Stomach (tissue), 4 donors: ENCODE measurements around the gene ATP2A2.
A peak's percentile ranks its signal among the peaks of the same experiment; 100 is the strongest.

Experiments used
- POLR2A ChIP-seq, 4 donors: fragments of 450-650 bp; IDR thresholded peaks; one replicate each; pipeline ENCODE4 v1.6.1; 2016; ENCODE audit warnings: antibody characterized with exemption in 4 of 4, control low read depth in 2 of 4, mild to moderate bottlenecking in 1 of 4, moderate library complexity in 1 of 4
- TF ChIP-seq, protein P1 (sequence below), 7 experiments: fragments of 450-650 bp in 4 of 7; fragments of 200-600 bp in 3 of 7; sonication (generic) in 3 of 7; IDR thresholded peaks; one replicate each; pipeline ENCODE4 v1.5.1; 2016 to 2019; ENCODE audit warnings: antibody characterized with exemption in 7 of 7, control low read depth in 2 of 7, mild to moderate bottlenecking in 1 of 7

- TF ChIP-seq POLR2A (IDR thresholded peaks at IDR 0.05): no peak
- TF ChIP-seq, protein P1, sequence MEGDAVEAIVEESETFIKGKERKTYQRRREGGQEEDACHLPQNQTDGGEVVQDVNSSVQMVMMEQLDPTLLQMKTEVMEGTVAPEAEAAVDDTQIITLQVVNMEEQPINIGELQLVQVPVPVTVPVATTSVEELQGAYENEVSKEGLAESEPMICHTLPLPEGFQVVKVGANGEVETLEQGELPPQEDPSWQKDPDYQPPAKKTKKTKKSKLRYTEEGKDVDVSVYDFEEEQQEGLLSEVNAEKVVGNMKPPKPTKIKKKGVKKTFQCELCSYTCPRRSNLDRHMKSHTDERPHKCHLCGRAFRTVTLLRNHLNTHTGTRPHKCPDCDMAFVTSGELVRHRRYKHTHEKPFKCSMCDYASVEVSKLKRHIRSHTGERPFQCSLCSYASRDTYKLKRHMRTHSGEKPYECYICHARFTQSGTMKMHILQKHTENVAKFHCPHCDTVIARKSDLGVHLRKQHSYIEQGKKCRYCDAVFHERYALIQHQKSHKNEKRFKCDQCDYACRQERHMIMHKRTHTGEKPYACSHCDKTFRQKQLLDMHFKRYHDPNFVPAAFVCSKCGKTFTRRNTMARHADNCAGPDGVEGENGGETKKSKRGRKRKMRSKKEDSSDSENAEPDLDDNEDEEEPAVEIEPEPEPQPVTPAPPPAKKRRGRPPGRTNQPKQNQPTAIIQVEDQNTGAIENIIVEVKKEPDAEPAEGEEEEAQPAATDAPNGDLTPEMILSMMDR (IDR thresholded peaks at IDR 0.05): peak in 2 of 7 experiments; percentile 15 to 21
Measured at GRCh38 chr12:110355073-110355472, 74.0 kb downstream of the ATP2A2 start.
